K562 (cell line): ENCODE measurements around the gene GALNT9.

Experiments used
- CBX1 ChIP-seq: sonication (generic); IDR thresholded peaks from 2 replicates; pipeline ENCODE4 v1.6.1; 2016; ENCODE audit warnings: antibody characterized with exemption, low read depth, mild to moderate bottlenecking
- CTCF ChIP-seq, 3 experiments: IDR thresholded peaks in 2 of 3; conservative IDR thresholded peaks in 1 of 3; 2 replicates each; pipeline ENCODE4 v1.5.1; 2011 to 2012; ENCODE audit warnings: low read length in 3 of 3, mild to moderate bottlenecking in 3 of 3, control low read depth in 2 of 3, improper control_type of control experiment in 1 of 3, inconsistent platforms in 1 of 3, low read depth in 1 of 3, mixed read lengths in 1 of 3, moderate library complexity in 1 of 3; ENCODE audit not compliant: insufficient read depth in 2 of 3
- E2F6 ChIP-seq, 2 experiments: IDR thresholded peaks; 2 replicates each; pipeline ENCODE4 v1.6.1; 2011; ENCODE audit warnings: borderline replicate concordance in 1 of 2, control low read depth in 1 of 2, low read depth in 1 of 2, low read length in 1 of 2, mild to moderate bottlenecking in 1 of 2, mixed read lengths in 1 of 2, moderate library complexity in 1 of 2; ENCODE audit not compliant: insufficient read depth in 1 of 2, insufficient read length in 1 of 2, poor library complexity in 1 of 2, severe bottlenecking in 1 of 2; ENCODE audit errors: extremely low read depth in 1 of 2
- EZH2 ChIP-seq: IDR thresholded peaks from 2 replicates; pipeline ENCODE4 v1.6.1; 2012; ENCODE audit warnings: low read depth, mild to moderate bottlenecking, inconsistent platforms, low read length, borderline replicate concordance
- FOXA1 ChIP-seq: fragments of 450-650 bp; IDR thresholded peaks from 2 replicates; pipeline ENCODE4 v1.6.1; 2016; ENCODE audit warnings: mild to moderate bottlenecking, borderline replicate concordance
- GTF2A2 ChIP-seq: IDR thresholded peaks from 2 replicates; pipeline ENCODE4 v1.6.1; 2016; ENCODE audit warnings: mild to moderate bottlenecking, missing genetic modification characterization, missing compliant biosample characterization
- JUND ChIP-seq, 2 experiments: IDR thresholded peaks; 2 replicates in 1 of 2; 3 replicates in 1 of 2; pipeline ENCODE4 v1.6.1; 2011; ENCODE audit warnings: borderline replicate concordance in 2 of 2, low read depth in 2 of 2, low read length in 2 of 2, improper control_type of control experiment in 1 of 2, missing biosample characterization in 1 of 2, missing genetic modification characterization in 1 of 2, missing genetic modification reagents in 1 of 2
- PRPF4 ChIP-seq: fragments of 200-400 bp; formaldehyde crosslinking; IDR thresholded peaks from one replicate; pipeline ENCODE4 v1.6.1; 2017; ENCODE audit warnings: low read length, low read depth, mild to moderate bottlenecking; ENCODE audit not compliant: insufficient read depth, poor library complexity, severe bottlenecking
- THAP7 ChIP-seq: fragments of 250-450 bp; sonication (Bioruptor Pico); IDR thresholded peaks from 2 replicates; pipeline ENCODE4 v1.5.0; 2021
- TSC22D4 ChIP-seq: fragments of 450-650 bp; IDR thresholded peaks from 2 replicates; pipeline ENCODE4 v1.6.1; 2016; ENCODE audit warnings: missing genetic modification characterization, missing biosample characterization, control low read depth
- ZNF707 ChIP-seq: fragments of 250-450 bp; sonication (Bioruptor Pico); conservative IDR thresholded peaks from 2 replicates; pipeline ENCODE4 v1.8.0; 2022; ENCODE audit warnings: inconsistent platforms, mild to moderate bottlenecking, moderate library complexity
- ZNF766 ChIP-seq: fragments of 200-800 bp; sonication (Bioruptor generic); conservative IDR thresholded peaks from 2 replicates; pipeline ENCODE4 v1.6.1; 2016; ENCODE audit warnings: missing genetic modification characterization, missing compliant biosample characterization
- ZSCAN29 ChIP-seq: fragments of 450-650 bp; IDR thresholded peaks from 2 replicates; pipeline ENCODE4 v1.6.1; 2017

GRCh38 chr12:132238488-132238854 is 90.9 kb downstream of the GALNT9 start:
- TF ChIP-seq CTCF (IDR thresholded peaks at IDR 0.05 in 2 of 3, conservative IDR thresholded peaks at IDR 0.05 in 1 of 3; ENCODE audit: insufficient read depth in 2 of 3, low read depth in 1 of 3, low read length in 3 of 3), result no peak
- no peak for TF ChIP-seq ZNF707 (CRISPR knock-in tag)
- no peak for TF ChIP-seq E2F6 (IDR thresholded peaks at IDR 0.05; ENCODE audit: borderline replicate concordance in 1 of 2, extremely low read depth in 1 of 2, insufficient read depth in 1 of 2, insufficient read length in 1 of 2, low read depth in 1 of 2, low read length in 1 of 2, poor library complexity in 1 of 2, severe bottlenecking in 1 of 2)
- no peak for TF ChIP-seq FOXA1
- no peak for TF ChIP-seq TSC22D4 (tag)
- TF ChIP-seq EZH2, result no peak
- no peak for TF ChIP-seq JUND (IDR thresholded peaks at IDR 0.05; ENCODE audit: borderline replicate concordance, low read depth, low read length)
- TF ChIP-seq JUND (tag; IDR thresholded peaks at IDR 0.05; ENCODE audit: borderline replicate concordance, low read depth, low read length), result no peak
- no peak for TF ChIP-seq CBX1
- TF ChIP-seq PRPF4, result no peak
- TF ChIP-seq THAP7, result no peak
- no peak for TF ChIP-seq GTF2A2 (tag)
- TF ChIP-seq ZSCAN29, result no peak
- no peak for TF ChIP-seq ZNF766
